Kidney (tissue), 14 donors: ENCODE data around the gene AQP7. TPM values are rescaled to one million over a fixed set of nuclear protein-coding genes. Genes with fewer than 3 reads are reported as not detected.

Experiments used
- DNase-seq, 5 donors: peaks; one replicate each; pipeline ENCODE4 v3.0.0-alpha.2; 2013 to 2020
- FAIRE-seq: peaks from 2 replicates; lab custom pipeline; 2012; peaks lifted over from hg19 to GRCh38; lab: Jason Lieb, UNC
- H3K27ac ChIP-seq, 2 donors: one replicate each; pipeline ENCODE4 v1.7.0; 2013; ENCODE audit warnings: low read depth in 2 of 2, low read length in 2 of 2, inconsistent platforms in 1 of 2
- H3K27me3 ChIP-seq: one replicate; pipeline ENCODE4 v1.7.1; 2013; ENCODE audit warnings: low read length, inconsistent platforms; ENCODE audit not compliant: control insufficient read depth, insufficient read depth
- H3K36me3 ChIP-seq, 3 donors: one replicate each; pipeline versions ENCODE4 v1.7.0 to v1.7.1; 2013; ENCODE audit warnings: low read length in 3 of 3, control low read depth in 1 of 3, inconsistent platforms in 1 of 3; ENCODE audit not compliant: insufficient read depth in 3 of 3, control insufficient read depth in 2 of 3
- H3K4me1 ChIP-seq, 3 donors: one replicate each; pipeline versions ENCODE4 v1.7.0 to v1.7.1; 2013; ENCODE audit warnings: low read length in 3 of 3, inconsistent platforms in 1 of 3, low read depth in 1 of 3; ENCODE audit not compliant: control insufficient read depth in 2 of 3, insufficient read depth in 2 of 3
- H3K4me3 ChIP-seq, 3 donors: one replicate each; pipeline versions ENCODE4 v1.7.0 to v1.8.1; 2013; ENCODE audit warnings: low read length in 3 of 3, control low read depth in 1 of 3, inconsistent platforms in 1 of 3
- H3K9ac ChIP-seq, 3 donors: one replicate each; pipeline versions ENCODE4 v1.7.0 to v1.7.1; 2013; ENCODE audit warnings: low read length in 3 of 3, control low read depth in 1 of 3, inconsistent platforms in 1 of 3
- H3K9me3 ChIP-seq, 3 donors: one replicate each; pipeline versions ENCODE4 v1.7.0 to v1.7.1; 2013; ENCODE audit warnings: low read length in 3 of 3, control low read depth in 1 of 3, inconsistent platforms in 1 of 3; ENCODE audit not compliant: control insufficient read depth in 2 of 3, insufficient read depth in 1 of 3
- intact Hi-C: fragments of 100-400 bp; cut with DNase I; formaldehyde crosslinking; loops from one replicate; pipeline ENCODE4 v1.11.1; 2022
- polyA plus RNA-seq: library from polyadenylated mRNA; stranded (reverse); fragments of 350-450 nt; fragmentation: Illumina TruSeq; extraction: RNeasy Lipid Tissue Mini Kit (QIAGEN cat#74804); gene quantifications from one replicate; pipeline ENCODE4 v1.2.3, GENCODE V29; 2014; ENCODE audit warnings: low read depth, low replicate concordance; ENCODE audit not compliant: insufficient read depth
- total RNA-seq: library from RNA; stranded (reverse); fragmentation: NEBNext Ultra II Directional; extraction: Animal tissue kit (Norgen Biotek cat#: 25700); gene quantifications from one replicate; pipeline ENCODE4 v1.2.1, GENCODE V29; 2021
- TF ChIP-seq, protein P1 (sequence below): IDR thresholded peaks from 3 replicates; pipeline ENCODE4 v1.5.1; 2012; ENCODE audit warnings: mild to moderate bottlenecking, moderate library complexity, borderline replicate concordance; ENCODE audit not compliant: insufficient read depth; ENCODE audit errors: extremely low read depth
- donor health status: control.
- donor health status: control.
- donor health status: control.
- donor health status: control.
- donor health status: control.
- donor health status: DM: yes; HTN: yes; CAD: no.
- donor health status: Normal renal cell carcinoma (clear cell type).

Gene AQP7
- total and polyA plus RNA-seq, 2 donors from 2014 or later, result 11.9 to 45.3 TPM

- H3K9ac ChIP-seq, result no peak overlapping the region
- no peaks in the 10 kb centered on the region for H3K27me3 ChIP-seq
- no peak overlapping the region for H3K27ac ChIP-seq
- H3K36me3 ChIP-seq, result peaks cover 7 to 33% (median 16%) of the 10 kb centered on the region in 3 donors
- FAIRE-seq, result no peak
- peaks cover 0 to 3% (median 0%) of the 10 kb centered on the region in 3 donors for H3K4me1 ChIP-seq
- no peaks in the 10 kb centered on the region for H3K9me3 ChIP-seq
- TF ChIP-seq, protein P1, sequence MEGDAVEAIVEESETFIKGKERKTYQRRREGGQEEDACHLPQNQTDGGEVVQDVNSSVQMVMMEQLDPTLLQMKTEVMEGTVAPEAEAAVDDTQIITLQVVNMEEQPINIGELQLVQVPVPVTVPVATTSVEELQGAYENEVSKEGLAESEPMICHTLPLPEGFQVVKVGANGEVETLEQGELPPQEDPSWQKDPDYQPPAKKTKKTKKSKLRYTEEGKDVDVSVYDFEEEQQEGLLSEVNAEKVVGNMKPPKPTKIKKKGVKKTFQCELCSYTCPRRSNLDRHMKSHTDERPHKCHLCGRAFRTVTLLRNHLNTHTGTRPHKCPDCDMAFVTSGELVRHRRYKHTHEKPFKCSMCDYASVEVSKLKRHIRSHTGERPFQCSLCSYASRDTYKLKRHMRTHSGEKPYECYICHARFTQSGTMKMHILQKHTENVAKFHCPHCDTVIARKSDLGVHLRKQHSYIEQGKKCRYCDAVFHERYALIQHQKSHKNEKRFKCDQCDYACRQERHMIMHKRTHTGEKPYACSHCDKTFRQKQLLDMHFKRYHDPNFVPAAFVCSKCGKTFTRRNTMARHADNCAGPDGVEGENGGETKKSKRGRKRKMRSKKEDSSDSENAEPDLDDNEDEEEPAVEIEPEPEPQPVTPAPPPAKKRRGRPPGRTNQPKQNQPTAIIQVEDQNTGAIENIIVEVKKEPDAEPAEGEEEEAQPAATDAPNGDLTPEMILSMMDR, result no peak
- intact Hi-C loops, result no loop called here
- no peak overlapping the region for H3K4me3 ChIP-seq
- DNase-seq, result no peak
Measured at GRCh38 chr9:33349743-33350142, 52.6 kb downstream of the AQP7 start.

GRCh38 chr9:33348998-33349397 lies 53.4 kb downstream of the AQP7 start:
- H3K9ac ChIP-seq, result no peak overlapping the region
- H3K4me1 ChIP-seq, result no peaks in the 10 kb centered on the region
- peaks cover 9 to 37% (median 19%) of the 10 kb centered on the region in 3 donors for H3K36me3 ChIP-seq
- TF ChIP-seq, protein P1, result no peak
- intact Hi-C loops, result no loop called here
- no peak overlapping the region for H3K27ac ChIP-seq
- no peak for FAIRE-seq
- no peak overlapping the region for H3K4me3 ChIP-seq
- no peak for DNase-seq
- no peaks in the 10 kb centered on the region for H3K9me3 ChIP-seq
- H3K27me3 ChIP-seq, result no peaks in the 10 kb centered on the region

GRCh38 chr9:33346564-33346963 lies 55.8 kb downstream of the AQP7 start:
- Histone ChIP-seq H3K4me1 (no peaks in the 10 kb centered on the region), H3K9me3 (no peaks in the 10 kb centered on the region), H3K27ac (no peak overlapping the region), H3K36me3 (peaks cover 10 to 44% (median 21%) of the 10 kb centered on the region in 3 donors), H3K27me3 (no peaks in the 10 kb centered on the region), H3K4me3 (no peak overlapping the region), H3K9ac (no peak overlapping the region)
- FAIRE-seq (no peak), DNase-seq (no peak)
- TF ChIP-seq, protein P1, result no peak
- intact Hi-C loops, result no loop called here

DNA sequence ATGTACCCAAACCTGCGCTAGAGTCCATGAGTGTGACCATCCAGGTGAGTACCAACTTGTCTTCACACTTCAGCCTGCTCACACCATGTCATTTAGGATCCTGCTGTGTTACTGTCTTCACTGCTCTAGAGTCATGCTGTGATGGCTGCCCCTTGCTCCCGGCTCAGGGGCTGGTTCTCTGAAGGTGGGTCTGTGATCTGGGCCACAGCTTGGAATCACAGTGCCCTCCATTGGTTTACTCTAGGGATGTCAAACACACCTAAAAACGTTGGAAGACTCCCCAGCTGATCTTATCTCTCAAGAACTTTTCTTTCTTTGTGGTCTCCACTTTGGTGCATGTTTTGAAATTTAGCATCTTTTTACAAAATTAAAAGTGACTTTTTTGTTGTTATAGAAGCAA lies 58.2 kb downstream of the AQP7 start:
- no peak for FAIRE-seq

More for the DNA sequence above, 58.2 kb downstream of the AQP7 start:
- H3K9me3 ChIP-seq, result peaks cover 0 to 5% (median 0%) of the 10 kb centered on the region in 3 donors
- intact Hi-C loops, result no loop called here
- no peaks in the 10 kb centered on the region for H3K27me3 ChIP-seq
- H3K4me1 ChIP-seq, result no peaks in the 10 kb centered on the region
- H3K4me3 ChIP-seq, result no peak overlapping the region
- H3K36me3 ChIP-seq, result peaks cover 13 to 56% (median 29%) of the 10 kb centered on the region in 3 donors
- no peak overlapping the region for H3K9ac ChIP-seq
- DNase-seq, result no peak
- no peak overlapping the region for H3K27ac ChIP-seq
- TF ChIP-seq, protein P1, result no peak
